Muscle layer of duodenum (tissue), 2 donors: ENCODE results near the gene PLXNA3.

Experiments
- H3K27ac ChIP-seq: one replicate; pipeline ENCODE4 v1.7.0; 2013; ENCODE audit warnings: mild to moderate bottlenecking, low read length
- H3K27me3 ChIP-seq: one replicate; pipeline ENCODE4 v1.7.0; 2013; ENCODE audit warnings: low read depth, mild to moderate bottlenecking, control low read depth, low read length
- H3K36me3 ChIP-seq, 2 donors: one replicate each; pipeline ENCODE4 v1.7.0; 2013; ENCODE audit warnings: low read length in 2 of 2, control low read depth in 1 of 2, mild to moderate bottlenecking in 1 of 2; ENCODE audit not compliant: insufficient read depth in 2 of 2, control insufficient read depth in 1 of 2
- H3K4me1 ChIP-seq, 2 donors: one replicate each; pipeline ENCODE4 v1.7.0; 2013; ENCODE audit warnings: low read length in 2 of 2, mild to moderate bottlenecking in 2 of 2, control low read depth in 1 of 2, moderate library complexity in 1 of 2; ENCODE audit not compliant: insufficient read depth in 2 of 2, control insufficient read depth in 1 of 2
- H3K4me3 ChIP-seq, 2 donors: one replicate each; pipeline ENCODE4 v1.7.0; 2013; ENCODE audit warnings: low read length in 2 of 2, low read depth in 1 of 2, mild to moderate bottlenecking in 1 of 2
- H3K9me3 ChIP-seq, 2 donors: one replicate each; pipeline ENCODE4 v1.7.0; 2013; ENCODE audit warnings: low read length in 2 of 2, control low read depth in 1 of 2, mild to moderate bottlenecking in 1 of 2; ENCODE audit not compliant: control insufficient read depth in 1 of 2
- donor health status: healthy.

The PLXNA3 gene

DNA sequence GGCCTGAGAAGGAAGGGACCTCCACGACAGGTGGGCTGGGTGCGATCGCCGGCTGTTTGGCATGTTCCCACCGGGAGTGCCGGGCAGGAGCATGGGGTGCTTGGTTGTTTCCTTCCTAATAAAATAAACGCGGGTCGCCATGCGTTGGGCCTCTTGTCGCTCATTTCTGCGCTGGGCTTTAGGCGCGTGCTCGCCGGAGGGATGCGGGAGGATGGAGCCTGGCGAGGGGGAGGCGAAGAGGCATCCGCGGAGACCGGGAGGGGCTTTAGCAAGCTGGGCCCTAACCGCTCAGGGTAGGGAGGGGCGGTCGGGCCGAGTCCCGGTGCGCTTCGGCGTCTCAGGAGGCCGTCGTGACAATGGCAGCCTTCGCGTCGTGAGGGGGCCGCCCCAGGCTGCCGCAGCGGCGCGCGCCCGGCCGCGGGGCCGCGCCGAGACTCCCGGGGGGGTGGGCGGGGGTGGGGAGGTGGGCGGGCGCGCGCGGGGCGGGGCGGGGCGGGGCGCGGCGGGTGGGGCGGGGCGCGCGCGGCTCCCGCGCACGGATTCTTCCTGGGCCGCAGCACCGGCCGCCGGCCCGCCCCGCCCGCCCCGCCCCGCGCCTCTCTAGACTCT, 21.6 kb upstream of the PLXNA3 start:
- H3K36me3 ChIP-seq = peaks cover 8 to 32% of the 10 kb centered on the region in 2 donors
- H3K27me3 ChIP-seq = no peaks in the 10 kb centered on the region
- H3K9me3 ChIP-seq = no peaks in the 10 kb centered on the region
- H3K27ac ChIP-seq = no peak overlapping the region
- peaks cover 2 to 16% of the 10 kb centered on the region in 2 donors for H3K4me1 ChIP-seq
- peak overlapping the region in 1 of 2 donors; percentile 42 for H3K4me3 ChIP-seq

DNA sequence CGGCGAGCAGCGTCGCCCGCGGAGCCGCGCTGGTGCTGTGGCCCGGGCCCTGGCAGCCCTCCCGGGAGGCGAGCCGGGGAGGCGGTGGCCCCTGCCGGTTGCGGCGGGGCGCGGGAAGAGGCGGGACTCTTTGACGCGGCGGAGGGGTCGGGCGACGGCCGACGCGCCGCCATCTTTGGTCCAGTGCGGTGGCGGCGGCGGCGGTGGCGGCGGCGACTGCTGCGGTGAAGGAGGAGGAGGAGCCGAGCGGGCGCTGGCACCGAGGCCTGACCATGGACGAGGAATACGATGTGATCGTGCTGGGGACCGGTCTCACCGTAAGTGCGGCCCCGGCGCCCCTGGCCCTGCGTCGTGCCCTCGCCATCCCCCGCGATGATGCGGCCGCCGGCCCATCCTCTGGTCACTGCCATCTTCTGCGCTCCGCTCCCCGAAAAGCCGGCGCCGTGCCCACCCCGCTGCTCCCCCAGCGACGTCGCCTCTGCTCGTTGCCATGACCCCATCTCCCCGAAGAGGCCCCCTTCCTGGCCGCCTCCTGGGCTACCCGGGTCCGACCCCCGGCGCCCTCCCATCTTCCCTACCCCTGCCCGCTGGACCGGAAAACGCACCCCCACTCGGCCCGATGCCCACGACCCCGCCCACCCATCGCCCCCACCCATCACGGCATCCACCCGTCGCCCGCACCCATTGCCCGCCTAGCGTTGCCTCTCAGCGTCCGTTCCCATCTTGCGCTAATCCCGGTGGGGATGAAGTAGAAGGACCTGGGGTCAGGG, 20.9 kb upstream of the PLXNA3 start, which contains the start of gene GDI1:
TSS of gene GDI1 (plus strand) at position 172 of the 770 bp plus-strand sequence. CDS start at position 273, 101 bp downstream.
- H3K27me3 ChIP-seq = no peaks in the 10 kb centered on the region
- H3K27ac ChIP-seq = no peak within 1 kb of the TSS
- peak within 1 kb of the TSS; percentile 68 to 69 for H3K4me3 ChIP-seq
- H3K36me3 ChIP-seq = peaks cover 8 to 34% of the 10 kb centered on the region in 2 donors
- peaks cover 2 to 16% of the 10 kb centered on the region in 2 donors for H3K4me1 ChIP-seq
- no peaks in the 10 kb centered on the region for H3K9me3 ChIP-seq

DNA sequence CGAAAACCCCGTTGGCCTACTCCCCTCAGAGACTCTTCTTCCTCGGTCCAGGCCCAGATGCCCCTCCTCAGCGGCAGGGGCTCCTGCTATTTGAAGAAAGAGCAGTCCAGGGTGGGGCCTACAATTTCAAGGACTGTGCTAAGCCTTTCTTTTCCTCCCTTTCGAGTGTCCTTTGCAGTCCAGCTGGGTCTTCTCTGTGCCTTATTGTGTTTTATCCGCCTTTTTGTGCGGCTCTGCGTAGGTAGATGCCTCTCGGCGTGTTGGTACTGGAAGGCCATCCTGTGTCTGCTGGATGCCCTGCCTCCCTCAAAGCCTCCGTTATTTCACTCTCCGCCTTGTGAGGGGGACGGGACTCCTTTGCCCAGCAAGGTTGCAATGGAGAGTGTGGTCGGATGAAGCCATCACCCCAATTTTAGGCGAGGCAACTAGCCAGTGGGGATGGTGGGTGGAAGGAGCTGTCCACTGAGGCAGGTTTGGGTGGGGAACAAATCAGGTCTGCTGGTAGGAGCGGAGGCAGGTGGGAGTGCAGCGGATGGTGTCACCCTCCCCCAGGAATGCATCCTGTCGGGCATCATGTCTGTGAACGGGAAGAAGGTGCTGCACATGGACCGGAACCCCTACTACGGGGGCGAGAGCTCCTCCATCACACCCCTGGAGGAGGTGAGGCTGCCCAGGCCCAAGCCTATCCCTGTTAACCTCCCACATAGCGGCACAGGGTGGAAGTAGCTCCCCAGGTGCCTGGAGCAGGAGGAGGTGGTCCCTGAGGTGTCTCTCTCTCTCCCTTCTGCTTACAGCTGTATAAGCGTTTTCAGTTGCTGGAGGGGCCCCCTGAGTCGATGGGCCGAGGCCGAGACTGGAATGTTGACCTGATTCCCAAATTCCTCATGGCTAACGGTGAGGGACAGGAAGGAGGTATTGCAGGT, 19.8 kb upstream of the PLXNA3 start:
- Histone ChIP-seq H3K9me3 (no peaks in the 10 kb centered on the region), H3K27ac (no peak overlapping the region), H3K36me3 (peaks cover 5 to 32% of the 10 kb centered on the region in 2 donors), H3K27me3 (no peaks in the 10 kb centered on the region), H3K4me3 (peak overlapping the region; percentile 68 to 69), H3K4me1 (peaks cover 2 to 16% of the 10 kb centered on the region in 2 donors)

DNA sequence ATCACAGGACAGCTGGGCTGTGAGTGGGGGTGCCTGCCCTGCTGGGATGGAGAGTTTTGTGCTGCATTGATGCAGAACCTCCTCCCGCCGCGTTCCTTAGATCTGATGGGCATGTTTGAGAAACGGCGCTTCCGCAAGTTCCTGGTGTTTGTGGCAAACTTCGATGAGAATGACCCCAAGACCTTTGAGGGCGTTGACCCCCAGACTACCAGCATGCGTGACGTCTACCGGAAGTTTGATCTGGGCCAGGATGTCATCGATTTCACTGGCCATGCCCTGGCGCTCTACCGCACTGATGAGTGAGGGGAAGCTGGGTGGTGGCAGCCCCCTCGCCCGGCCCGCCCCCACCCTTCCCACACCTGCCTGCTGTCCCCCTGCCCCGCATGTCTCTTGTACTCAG, 18.2 kb upstream of the PLXNA3 start:
- peaks cover 0 to 24% of the 10 kb centered on the region in 2 donors for H3K36me3 ChIP-seq

DNA sequence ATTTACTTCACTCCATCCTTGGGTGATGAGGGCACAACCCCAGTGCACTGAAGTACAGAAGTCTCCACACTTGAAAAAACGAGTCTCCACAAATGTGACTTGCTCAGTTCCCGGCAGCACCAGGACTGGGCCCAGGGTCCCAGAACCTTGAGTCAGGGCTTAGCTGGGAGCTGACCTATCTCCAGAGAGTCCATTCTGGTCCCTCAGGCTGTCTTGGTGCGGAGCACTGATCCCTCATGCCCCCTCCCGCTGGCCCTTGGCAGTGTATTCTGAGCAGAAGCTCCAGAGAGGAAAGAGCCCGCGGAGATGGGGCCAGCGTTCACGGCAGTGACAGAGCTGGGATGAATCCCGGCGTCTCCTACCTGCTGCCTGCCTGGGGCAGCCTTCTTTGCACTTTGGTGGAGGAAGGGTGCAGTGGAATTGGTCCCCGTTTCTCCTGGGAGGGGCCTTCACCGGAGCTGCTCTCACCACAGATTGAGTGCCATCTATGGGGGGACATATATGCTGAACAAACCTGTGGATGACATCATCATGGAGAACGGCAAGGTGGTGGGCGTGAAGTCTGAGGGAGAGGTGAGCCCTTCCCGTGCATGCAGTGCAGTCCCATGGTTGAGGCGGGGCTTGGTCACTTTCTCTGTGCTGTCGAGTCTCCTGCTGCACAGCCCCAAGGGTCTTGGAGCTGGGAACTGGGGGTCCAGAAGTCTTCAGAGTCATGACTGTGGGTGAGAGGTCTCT, 17.3 kb upstream of the PLXNA3 start:
- H3K4me3 ChIP-seq = no peak overlapping the region
- no peak overlapping the region for H3K27ac ChIP-seq
- H3K27me3 ChIP-seq = no peaks in the 10 kb centered on the region
- no peaks in the 10 kb centered on the region for H3K9me3 ChIP-seq
- H3K36me3 ChIP-seq = peaks cover 0 to 24% of the 10 kb centered on the region in 2 donors
- H3K4me1 ChIP-seq = peaks cover 2 to 33% of the 10 kb centered on the region in 2 donors

More for the DNA sequence above, 18.2 kb upstream of the PLXNA3 start:
- no peaks in the 10 kb centered on the region for H3K27me3 ChIP-seq
- no peak overlapping the region for H3K4me3 ChIP-seq
- no peaks in the 10 kb centered on the region for H3K9me3 ChIP-seq
- H3K27ac ChIP-seq = no peak overlapping the region
- peaks cover 2 to 23% of the 10 kb centered on the region in 2 donors for H3K4me1 ChIP-seq

DNA sequence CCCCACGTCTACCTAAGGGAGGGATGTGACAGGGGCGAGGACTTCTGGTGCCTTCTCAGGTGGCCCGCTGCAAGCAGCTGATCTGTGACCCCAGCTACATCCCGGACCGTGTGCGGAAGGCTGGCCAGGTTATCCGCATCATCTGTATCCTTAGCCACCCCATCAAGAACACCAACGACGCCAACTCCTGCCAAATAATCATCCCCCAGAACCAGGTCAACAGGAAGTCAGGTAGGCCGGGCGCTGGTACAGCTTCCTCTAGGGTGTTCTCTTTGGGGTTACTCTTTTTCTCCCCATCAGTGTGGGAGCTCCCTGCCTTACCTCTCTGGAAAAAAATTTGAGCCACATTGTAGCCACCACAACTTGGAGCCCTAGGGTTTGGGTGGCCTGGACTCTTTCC, 16.5 kb upstream of the PLXNA3 start:
- H3K27ac ChIP-seq = no peak overlapping the region
- peaks cover 0 to 24% of the 10 kb centered on the region in 2 donors for H3K36me3 ChIP-seq
- peaks cover 2 to 31% of the 10 kb centered on the region in 2 donors for H3K4me1 ChIP-seq
- H3K9me3 ChIP-seq = no peaks in the 10 kb centered on the region
- H3K4me3 ChIP-seq = no peak overlapping the region
- no peaks in the 10 kb centered on the region for H3K27me3 ChIP-seq

DNA sequence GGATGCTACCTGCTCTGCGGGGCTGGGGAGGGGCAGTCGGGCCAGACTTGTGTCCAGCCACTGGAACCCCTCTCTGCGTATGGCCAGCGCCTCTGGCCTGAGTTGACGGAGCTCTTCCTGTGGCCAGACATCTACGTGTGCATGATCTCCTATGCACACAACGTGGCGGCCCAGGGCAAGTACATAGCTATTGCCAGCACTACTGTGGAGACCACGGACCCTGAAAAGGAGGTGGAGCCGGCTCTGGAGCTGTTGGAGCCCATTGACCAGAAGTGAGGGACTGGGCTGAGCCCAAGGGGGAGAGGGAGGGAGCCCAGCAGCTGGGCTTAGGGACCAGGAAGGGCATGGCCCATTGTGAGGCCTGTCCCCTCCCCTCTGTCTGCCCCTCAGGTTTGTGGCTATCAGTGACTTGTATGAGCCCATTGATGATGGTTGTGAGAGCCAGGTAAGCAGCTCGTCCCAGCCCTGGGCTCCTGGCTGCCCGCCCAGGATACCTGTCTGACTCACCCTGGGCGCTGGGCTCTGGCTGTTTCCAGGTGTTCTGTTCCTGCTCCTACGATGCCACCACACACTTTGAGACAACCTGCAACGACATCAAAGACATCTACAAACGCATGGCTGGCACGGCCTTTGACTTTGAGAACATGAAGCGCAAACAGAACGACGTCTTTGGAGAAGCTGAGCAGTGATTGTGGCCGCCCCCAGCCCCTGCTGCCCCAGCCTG, 15.9 kb upstream of the PLXNA3 start:
- H3K36me3 ChIP-seq = peaks cover 0 to 28% of the 10 kb centered on the region in 2 donors

DNA sequence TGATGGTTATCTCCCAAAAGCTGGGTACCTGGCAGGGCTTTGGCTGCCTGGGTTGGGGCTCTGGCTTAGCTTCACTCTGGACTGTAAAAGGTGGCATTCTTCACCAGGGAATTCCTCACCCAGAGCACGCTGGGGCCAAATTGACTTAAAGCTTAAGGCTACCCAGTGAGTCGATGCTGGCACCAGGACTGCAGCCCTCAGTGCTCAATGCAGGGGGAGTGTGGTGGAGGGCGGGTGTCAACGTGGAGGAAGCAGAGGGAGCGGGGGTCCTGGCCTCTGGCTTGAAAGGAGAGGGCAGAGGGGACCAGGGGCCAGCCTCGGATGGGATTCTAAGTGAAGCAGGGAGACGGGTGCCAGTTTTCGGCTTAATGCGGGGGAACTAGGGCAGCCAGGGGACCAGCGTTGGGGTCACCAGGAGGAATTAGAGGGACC, 14.6 kb upstream of the PLXNA3 start:
- Histone ChIP-seq H3K9me3 (no peaks in the 10 kb centered on the region), H3K27me3 (no peaks in the 10 kb centered on the region), H3K4me1 (peaks cover 0 to 27% of the 10 kb centered on the region in 2 donors), H3K4me3 (no peak overlapping the region), H3K36me3 (peaks cover 0 to 32% of the 10 kb centered on the region in 2 donors), H3K27ac (no peak overlapping the region)

More for the DNA sequence above, 15.9 kb upstream of the PLXNA3 start:
- Histone ChIP-seq H3K27me3 (no peaks in the 10 kb centered on the region), H3K4me1 (peaks cover 2 to 31% of the 10 kb centered on the region in 2 donors), H3K27ac (no peak overlapping the region), H3K4me3 (no peak overlapping the region), H3K9me3 (no peaks in the 10 kb centered on the region)

DNA sequence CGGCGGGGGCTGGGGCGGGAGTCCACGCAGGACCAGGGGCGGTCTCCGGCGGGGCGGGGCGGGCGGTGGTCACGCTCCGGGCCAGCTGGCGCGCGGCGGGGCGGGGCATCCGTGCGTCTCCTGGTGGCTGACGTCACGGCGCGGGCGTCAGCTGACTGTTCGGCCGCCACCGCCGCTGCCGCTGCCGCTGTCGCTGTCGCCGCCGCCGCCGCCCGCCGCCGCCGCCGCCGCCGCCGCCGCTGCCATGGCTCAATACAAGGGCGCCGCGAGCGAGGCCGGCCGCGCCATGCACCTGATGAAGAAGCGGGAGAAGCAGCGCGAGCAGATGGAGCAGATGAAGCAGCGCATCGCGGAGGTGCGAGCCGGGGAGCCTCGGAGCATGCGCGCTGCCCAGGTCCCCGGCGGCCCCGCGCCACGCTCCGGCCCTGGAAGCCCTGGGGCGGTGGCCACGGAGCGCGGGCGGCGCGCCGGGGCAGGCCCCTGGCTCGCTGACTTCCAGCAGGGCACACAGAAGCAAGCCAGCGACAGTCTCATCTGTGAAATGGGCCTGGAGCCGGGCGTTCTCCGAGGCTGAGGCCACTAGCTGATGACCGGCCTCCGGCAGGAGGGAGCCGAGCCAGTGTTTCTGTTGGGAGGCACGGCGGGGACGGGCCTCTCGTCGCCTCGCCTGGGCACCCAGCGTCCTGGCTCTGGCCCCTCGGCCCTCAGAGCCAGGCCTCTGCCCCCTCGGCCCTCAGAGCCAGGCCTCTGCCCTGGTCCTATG, 13.9 kb upstream of the PLXNA3 start, which contains the start of gene FAM50A:
TSS of gene FAM50A (plus strand) at position 150 of the 763 bp plus-strand sequence. CDS start at position 245, 95 bp downstream.
- Histone ChIP-seq H3K9me3 (no peaks in the 10 kb centered on the region), H3K36me3 (peaks cover 0 to 38% of the 10 kb centered on the region in 2 donors), H3K27me3 (no peaks in the 10 kb centered on the region), H3K4me3 (peak within 1 kb of the TSS; percentile 57 to 63), H3K27ac (no peak within 1 kb of the TSS), H3K4me1 (peaks cover 0 to 20% of the 10 kb centered on the region in 2 donors)
